K562 (cell line): ENCODE results near the gene MCAM. TPM values are rescaled to one million over a fixed set of nuclear protein-coding genes. Genes with fewer than 3 reads are reported as not detected.

Source experiments
- ATAC-seq: fragments of 200-7000 bp; cut with Tn5 transposase; 3 replicates; pipeline ENCODE4 v1.9.1; 2020; ENCODE audit warnings: moderate library complexity
- BruUV-seq: library from RNA; stranded (reverse); fragments of 400-500 nt; replicated peaks from 2 replicates; lab custom pipeline; 2021; lab: Mats Ljungman, UMichigan
- CTCF ChIA-PET: fragments of 300-600 bp; formaldehyde crosslinking; extraction: SDS; loops from one replicate; lab custom pipeline; 2021; ENCODE audit warnings: low intra/inter-chr PET ratio; lab: Yijun Ruan, JAX
- POLR2A ChIA-PET: fragments of 300-600, 350-650 bp; sonication (Branson Sonifier 250); formaldehyde crosslinking; extraction: SDS; loops from one replicate; lab custom pipeline; 2021; ENCODE audit warnings: antibody characterized with exemption, inconsistent platforms; lab: Yijun Ruan, JAX
- DNase-seq, 4 experiments: peaks; one replicate each; pipeline versions ENCODE4 v3.0.0 to v3.0.0-alpha.2; 2011 to 2018; ENCODE audit warnings: low spot score in 3 of 4, mixed read lengths in 3 of 4; ENCODE audit errors: extremely low read depth in 1 of 4
- FAIRE-seq: peaks from 2 replicates; lab custom pipeline; 2011; peaks lifted over from hg19 to GRCh38; lab: Jason Lieb, UNC
- H2AFZ ChIP-seq: 2 replicates; pipeline ENCODE4 v1.6.0; 2011; ENCODE audit warnings: low read depth, low read length, control low read depth, inconsistent platforms
- H3K27ac ChIP-seq: fragments of 200-600 bp; 3 replicates; pipeline ENCODE4 v1.8.0; 2011; ENCODE audit warnings: low read depth, mild to moderate bottlenecking, control low read depth, inconsistent platforms, low read length, moderate library complexity, mixed read lengths; ENCODE audit errors: extremely low read depth
- H3K27me3 ChIP-seq, 2 experiments: fragments of 300-600 bp in 1 of 2; 2 replicates in 1 of 2; 3 replicates in 1 of 2; pipeline versions ENCODE4 v1.6.0 to v1.8.0; 2011; ENCODE audit warnings: inconsistent platforms in 2 of 2, low read length in 2 of 2, mild to moderate bottlenecking in 1 of 2, mixed read lengths in 1 of 2, moderate library complexity in 1 of 2; ENCODE audit not compliant: control insufficient read depth in 2 of 2, insufficient read depth in 2 of 2
- H3K36me3 ChIP-seq: fragments of 300-600 bp; 3 replicates; pipeline ENCODE4 v1.8.0; 2011; ENCODE audit warnings: mild to moderate bottlenecking, low read length, inconsistent platforms; ENCODE audit not compliant: control insufficient read depth, insufficient read depth
- H3K4me1 ChIP-seq, 2 experiments: fragments of 200-600 bp in 1 of 2; replicated peaks in 1 of 2; 2 replicates in 1 of 2; 3 replicates in 1 of 2; pipeline versions ENCODE4 v1.5.1 to v1.8.0; 2011; ENCODE audit warnings: inconsistent platforms in 2 of 2, low read length in 2 of 2, mild to moderate bottlenecking in 1 of 2, mixed read lengths in 1 of 2, moderate library complexity in 1 of 2; ENCODE audit not compliant: control insufficient read depth in 2 of 2, insufficient read depth in 2 of 2
- H3K4me2 ChIP-seq: 2 replicates; pipeline ENCODE4 v1.6.1; 2011; ENCODE audit warnings: low read length, control low read depth, inconsistent platforms, mixed read lengths; ENCODE audit not compliant: insufficient read depth
- H3K4me3 ChIP-seq: fragments of 200-600 bp; sonication (generic), shearing (Covaris generic); 2 replicates; pipeline ENCODE4 v1.5.1; 2016; ENCODE audit warnings: control low read depth, inconsistent platforms
- H3K79me2 ChIP-seq: fragments of 200-600 bp; 3 replicates; pipeline ENCODE4 v1.8.0; 2011; ENCODE audit warnings: low read length, inconsistent platforms; ENCODE audit not compliant: control insufficient read depth, insufficient read depth
- H3K9ac ChIP-seq, 2 experiments: 2 replicates each; pipeline versions ENCODE4 v1.6.0 to v1.6.1; 2011; ENCODE audit warnings: low read depth in 2 of 2, low read length in 2 of 2, control low read depth in 1 of 2, inconsistent platforms in 1 of 2, mild to moderate bottlenecking in 1 of 2, mixed read lengths in 1 of 2; ENCODE audit not compliant: insufficient read depth in 1 of 2
- H3K9me1 ChIP-seq: one replicate; pipeline ENCODE4 v1.6.0; 2011; ENCODE audit warnings: inconsistent platforms, mild to moderate bottlenecking, low read length, moderate library complexity; ENCODE audit not compliant: control insufficient read depth, insufficient read depth
- H3K9me3 ChIP-seq: replicated peaks from 2 replicates; pipeline ENCODE4 v1.5.1; 2011; ENCODE audit warnings: low read depth, low read length, inconsistent platforms; ENCODE audit not compliant: control insufficient read depth, insufficient read depth
- H4K20me1 ChIP-seq: replicated peaks from 2 replicates; pipeline ENCODE4 v1.6.1; 2011; ENCODE audit warnings: low read length, inconsistent platforms, mixed read lengths; ENCODE audit not compliant: control insufficient read depth, insufficient read depth
- ATF6 ChIP-seq: sonication (generic); formaldehyde crosslinking; IDR thresholded peaks from 2 replicates; pipeline ENCODE4 v1.4.0; 2020; ENCODE audit warnings: mild to moderate bottlenecking, missing genetic modification reagents
- CBX5 ChIP-seq: IDR thresholded peaks from 2 replicates; pipeline ENCODE4 v1.6.1; 2014; ENCODE audit warnings: low read depth, borderline replicate concordance
- E2F5 ChIP-seq: sonication (generic); formaldehyde crosslinking; IDR thresholded peaks from 2 replicates; pipeline ENCODE4 v1.8.0; 2022; ENCODE audit warnings: mild to moderate bottlenecking, missing genetic modification reagents
- ELF2 ChIP-seq: fragments of 250-450 bp; sonication (Bioruptor Pico); IDR thresholded peaks from 2 replicates; pipeline ENCODE4 v1.5.0; 2021; ENCODE audit warnings: mild to moderate bottlenecking
- FOXP4 ChIP-seq: sonication (generic); formaldehyde crosslinking; IDR thresholded peaks from 2 replicates; pipeline ENCODE4 v1.8.0; 2022; ENCODE audit warnings: mild to moderate bottlenecking, missing genetic modification reagents, borderline replicate concordance
- GATA2 ChIP-seq: sonication (generic); formaldehyde crosslinking; IDR thresholded peaks from 2 replicates; pipeline ENCODE4 v1.4.0; 2020; ENCODE audit warnings: mild to moderate bottlenecking, missing genetic modification reagents
- MYBL2 ChIP-seq, 2 experiments: fragments of 450-650 bp in 1 of 2; sonication (generic) in 1 of 2; formaldehyde crosslinking in 1 of 2; IDR thresholded peaks; 2 replicates each; pipeline versions ENCODE4 v1.6.1 to v1.8.1; 2017 to 2022; ENCODE audit warnings: borderline replicate concordance in 1 of 2, inconsistent platforms in 1 of 2, low read depth in 1 of 2, mild to moderate bottlenecking in 1 of 2, missing genetic modification reagents in 1 of 2, moderate library complexity in 1 of 2
- PHF20 ChIP-seq: fragments of 450-650 bp; IDR thresholded peaks from 2 replicates; pipeline ENCODE4 v1.6.1; 2018; ENCODE audit not compliant: partially characterized antibody
- SMAD2 ChIP-seq: fragments of 150-350 bp; IDR thresholded peaks from 2 replicates; pipeline ENCODE4 v1.6.1; 2014; ENCODE audit warnings: low read depth, mild to moderate bottlenecking, low read length
- SMAD4 ChIP-seq: fragments of 250-450 bp; sonication (Bioruptor Pico); conservative IDR thresholded peaks from 2 replicates; pipeline ENCODE4 v1.8.0; 2021; ENCODE audit warnings: inconsistent platforms, mild to moderate bottlenecking, moderate library complexity
- SUPT5H ChIP-seq: fragments of 450-650 bp; IDR thresholded peaks from 2 replicates; pipeline ENCODE4 v1.6.1; 2016
- U2AF1 ChIP-seq: fragments of 200-400 bp; formaldehyde crosslinking; optimal IDR thresholded peaks from 2 replicates; pipeline ENCODE3; 2017; ENCODE audit warnings: mild to moderate bottlenecking, low read depth, low read length, moderate library complexity
- UBTF ChIP-seq, 2 experiments: IDR thresholded peaks; 2 replicates each; pipeline ENCODE4 v1.6.1; 2012; ENCODE audit warnings: improper control_type of control experiment in 2 of 2, low read depth in 2 of 2, low read length in 2 of 2, borderline replicate concordance in 1 of 2
- ZNF507 ChIP-seq: conservative IDR thresholded peaks from 2 replicates; pipeline ENCODE4 v1.6.1; 2017; ENCODE audit warnings: missing genetic modification characterization, missing compliant biosample characterization
- ZNF696 ChIP-seq: fragments of 250-450 bp; sonication (Bioruptor Pico); conservative IDR thresholded peaks from 2 replicates; pipeline ENCODE4 v1.4.0; 2020; ENCODE audit warnings: mild to moderate bottlenecking, moderate library complexity
- WGBS: fragments of 100-300 bp; shearing (Covaris generic); methylation state at CpG from one replicate; pipeline ENCODE4 v1.1.6; 2016; ENCODE audit warnings: low coverage, mixed read lengths; ENCODE audit not compliant: insufficient coverage; ENCODE audit errors: missing lambda C conversion rate; 5-methylcytosine and 5-hydroxymethylcytosine counted together
- in situ Hi-C: fragments of 300-500 bp; cut with MboI; formaldehyde crosslinking; loops from 4 replicates; pipeline ENCODE4 v1.15.0; 2018; ENCODE audit warnings: inconsistent platforms, mixed read lengths
- intact Hi-C: fragments of 100-400 bp; cut with micrococcal nuclease; formaldehyde crosslinking; loops from 2 replicates; pipeline ENCODE4 v1.14.2; 2022
- polyA plus RNA-seq, 8 experiments: library from polyadenylated mRNA; depleted of rRNA in 4 of 8; stranded (reverse) in 5 of 8; unstranded in 3 of 8; fragments of >200 nt; fragmentation: Nextera tagmentation in 2 of 8; fragmentation: Illumina TruSeq in 1 of 8; extraction: Ambion mirVana in 2 of 8; extraction: Trizol in 1 of 8; gene quantifications; 2 replicates each; pipeline versions ENCODE4 v1.2.1 to v1.2.3, GENCODE V29; 2011 to 2014; ENCODE audit warnings: inconsistent platforms in 1 of 8, missing spikeins in 1 of 8
- total RNA-seq, 7 experiments: library from RNA; depleted of rRNA in 6 of 7; stranded (reverse); fragments of >200 nt in 6 of 7; fragmentation: Illumina TruSeq in 2 of 7; extraction: Trizol in 2 of 7; gene quantifications; 2 replicates each; pipeline versions ENCODE4 v1.2.1 to v1.2.3, GENCODE V29; 2011 to 2021; ENCODE audit warnings: low replicate concordance in 1 of 7

The MCAM gene
- total and polyA plus RNA-seq, 9 of the 15 experiments (the other 6 are each of a cell fraction or from before 2014, with no cell fraction given): 14.7 to 118 (median 53.6) TPM

- no peaks in the 10 kb centered on the region for H3K9me3 ChIP-seq
- peaks cover 39% of the 10 kb centered on the region; the same call in 2 of the 3 replicates for H3K36me3 ChIP-seq
- no peaks in the 10 kb centered on the region for H3K79me2 ChIP-seq
- BruUV-seq: no TSS peak
- FAIRE-seq: no peak
- peaks cover 0 to 3% of the 10 kb centered on the region in 2 experiments; a peak in 1 of 5 replicates for H3K4me1 ChIP-seq
- no peak overlapping the region for H3K9ac ChIP-seq
- no peaks in the 10 kb centered on the region for H3K9me1 ChIP-seq
- ChIA-PET CTCF (interaction anchor here (0.6 kb wide), 1 partner anchor 66 kb away, joined by 3 read pairs; no protein-coding TSS in a partner anchor), POLR2A (interaction anchor here (0.7 kb wide), 1 partner anchor 56 kb away, joined by 3 read pairs; no protein-coding TSS in a partner anchor)
- H3K4me2 ChIP-seq: no peak overlapping the region
- no peak overlapping the region for H3K27ac ChIP-seq
- DNase-seq: no peak
- 94% methylated on average over 9 of the region's 9 CpGs for WGBS
- intact Hi-C loops (no loop called here), in situ Hi-C loops (no loop called here)
- ATAC-seq: no peak
- H3K27me3 ChIP-seq: no peaks in the 10 kb centered on the region
- TF ChIP-seq SMAD4 (CRISPR knock-in tag): no peak
- TF ChIP-seq SUPT5H: no peak
- TF ChIP-seq ZNF696 (CRISPR knock-in tag): no peak
- no peak for TF ChIP-seq FOXP4 (CRISPR knock-in tag)
- TF ChIP-seq MYBL2 (IDR thresholded peaks at IDR 0.05; ENCODE audit: low read depth): no peak
- TF ChIP-seq MYBL2 (CRISPR knock-in tag; IDR thresholded peaks at IDR 0.05; ENCODE audit: borderline replicate concordance): no peak
- TF ChIP-seq CBX5: no peak
- no peak for TF ChIP-seq ELF2 (CRISPR knock-in tag)
- no peak for TF ChIP-seq ZNF507
- TF ChIP-seq ATF6: no peak
- TF ChIP-seq SMAD2: no peak
- no peak for TF ChIP-seq UBTF (IDR thresholded peaks at IDR 0.05; ENCODE audit: borderline replicate concordance in 1 of 2, low read depth in 2 of 2, low read length in 2 of 2)
- no peak for TF ChIP-seq E2F5 (CRISPR knock-in tag)
- no peak for TF ChIP-seq GATA2
- no peak for TF ChIP-seq PHF20
- no peak for TF ChIP-seq U2AF1
- H2AFZ ChIP-seq: no peak overlapping the region
- H3K4me3 ChIP-seq: no peak overlapping the region
- no peaks in the 10 kb centered on the region for H4K20me1 ChIP-seq
These were observed 31.5 kb downstream of the MCAM start for GRCh38 chr11:119285431-119285830.
